ENCODE results near the gene TBC1D4. TPM values are rescaled to one million over a fixed set of nuclear protein-coding genes. Genes with fewer than 3 reads are reported as not detected.

The TBC1D4 gene
- polyA plus RNA-seq, 1 donor from 2014 or later: 3.9 TPM

- H3K27me3 ChIP-seq (ENCODE audit: insufficient read depth, low read depth, low read length): peaks cover 14% of the 10 kb centered on the region
- TF ChIP-seq MXI1 (conservative IDR thresholded peaks at IDR 0.05; ENCODE audit: poor library complexity, severe bottlenecking) (no peak), RAD21 (conservative IDR thresholded peaks at IDR 0.05) (no peak), REST (IDR thresholded peaks at IDR 0.05; ENCODE audit: borderline replicate concordance) (no peak), SMC3 (conservative IDR thresholded peaks at IDR 0.05; ENCODE audit: poor library complexity) (no peak), POLR2AphosphoS5 (IDR thresholded peaks at IDR 0.05) (no peak), CTCF (IDR thresholded peaks at IDR 0.05; ENCODE audit: poor library complexity, severe bottlenecking) (no peak)
- H3F3A ChIP-seq (ENCODE audit: insufficient read depth, low read length, poor library complexity, severe bottlenecking): no peaks in the 10 kb centered on the region
- H3K4me3 ChIP-seq (ENCODE audit: low read length): no peak overlapping the region
- no peak overlapping the region for H3K9ac ChIP-seq (ENCODE audit: low read length)
- no peaks in the 10 kb centered on the region for H3K9me2 ChIP-seq (ENCODE audit: insufficient read depth, low read length)
- no peaks in the 10 kb centered on the region for H3K79me2 ChIP-seq (replicated peaks; ENCODE audit: insufficient read depth, low read length)
- no peaks in the 10 kb centered on the region for H3K9me3 ChIP-seq (ENCODE audit: low read length)
- no peak overlapping the region for H2AFZ ChIP-seq (ENCODE audit: low read depth, low read length)
- H4K20me1 ChIP-seq (ENCODE audit: insufficient read depth): no peaks in the 10 kb centered on the region
- H3K27ac ChIP-seq (ENCODE audit: low read length): no peak overlapping the region
- H3K36me3 ChIP-seq (ENCODE audit: insufficient read depth, low read length): no peaks in the 10 kb centered on the region
- no peak overlapping the region for H3K4me2 ChIP-seq (ENCODE audit: low read length)
Measured at GRCh38 chr13:75478659-75479058, 3.3 kb downstream of the TBC1D4 start.

- H3K36me3 ChIP-seq (ENCODE audit: insufficient read depth, low read length): no peaks in the 10 kb centered on the region
- no peaks in the 10 kb centered on the region for H3K9me3 ChIP-seq (ENCODE audit: low read length)
- no peaks in the 10 kb centered on the region for H3K79me2 ChIP-seq (replicated peaks; ENCODE audit: insufficient read depth, low read length)
Measured at GRCh38 chr13:75474956-75475355, 7.0 kb downstream of the TBC1D4 start.

More at GRCh38 chr13:75474956-75475355, 7.0 kb downstream of the TBC1D4 start:
- Histone ChIP-seq H3K4me3 (ENCODE audit: low read length) (no peak overlapping the region), H3F3A (ENCODE audit: insufficient read depth, low read length, poor library complexity, severe bottlenecking) (no peaks in the 10 kb centered on the region), H3K27me3 (ENCODE audit: insufficient read depth, low read depth, low read length) (peaks cover 5% of the 10 kb centered on the region), H2AFZ (ENCODE audit: low read depth, low read length) (no peak overlapping the region), H4K20me1 (ENCODE audit: insufficient read depth) (no peaks in the 10 kb centered on the region), H3K9ac (ENCODE audit: low read length) (no peak overlapping the region), H3K9me2 (ENCODE audit: insufficient read depth, low read length) (no peaks in the 10 kb centered on the region), H3K4me2 (ENCODE audit: low read length) (no peak overlapping the region), H3K27ac (ENCODE audit: low read length) (no peak overlapping the region)
- TF ChIP-seq EP300 (conservative IDR thresholded peaks at IDR 0.05; ENCODE audit: poor library complexity, severe bottlenecking): no peak
- TF ChIP-seq REST (IDR thresholded peaks at IDR 0.05; ENCODE audit: borderline replicate concordance): no peak
- no peak for TF ChIP-seq SMC3 (conservative IDR thresholded peaks at IDR 0.05; ENCODE audit: poor library complexity)
- TF ChIP-seq TAF1 (IDR thresholded peaks at IDR 0.05; ENCODE audit: low read depth): no peak
- TF ChIP-seq POLR2AphosphoS5 (IDR thresholded peaks at IDR 0.05): no peak
